MG63 (cell line): ENCODE data around the gene KIR3DL1. TPM values are rescaled to one million over a fixed set of nuclear protein-coding genes. Genes with fewer than 3 reads are reported as not detected.
"Not testable (repeated sequence)": the region's sequence is repeated elsewhere in the genome, so short reads cannot be mapped to it uniquely, and the experiment has no call there.

Source experiments
- DNase-seq: peaks from one replicate; pipeline ENCODE4 v3.0.0-alpha.2; 2020
- H3K27me3 ChIP-seq: fragments of 250-450 bp; sonication (Bioruptor Pico); 2 replicates; pipeline ENCODE4 v1.5.1; 2020; ENCODE audit warnings: mild to moderate bottlenecking, moderate library complexity
- H3K36me3 ChIP-seq: fragments of 250-450 bp; sonication (Bioruptor Pico); 2 replicates; pipeline ENCODE4 v1.5.1; 2020; ENCODE audit warnings: mild to moderate bottlenecking, moderate library complexity
- H3K4me3 ChIP-seq: fragments of 250-450 bp; sonication (Bioruptor Pico); 2 replicates; pipeline ENCODE4 v1.5.1; 2020; ENCODE audit warnings: mild to moderate bottlenecking, moderate library complexity
- H3K9me3 ChIP-seq: fragments of 250-450 bp; sonication (Bioruptor Pico); 2 replicates; pipeline ENCODE4 v1.5.1; 2020; ENCODE audit warnings: mild to moderate bottlenecking, moderate library complexity
- total RNA-seq: library from RNA; depleted of rRNA; stranded (reverse); fragments of >200 nt; shearing (Covaris generic); gene quantifications from 2 replicates; pipeline ENCODE4 v1.2.3, GENCODE V29; 2014; ENCODE audit warnings: low replicate concordance; rRNA removed

Gene KIR3DL1
- total RNA-seq = not detected in 2 replicates

GRCh38 chr19:54816251-54816650 lies at the start of gene KIR3DL1:
Gene KIR3DL1 (plus strand): TSS chr19:54816468.
- H3K9me3 ChIP-seq, DNase-seq, H3K27me3 ChIP-seq, H3K4me3 ChIP-seq, H3K36me3 ChIP-seq: not testable (repeated sequence)

DNA sequence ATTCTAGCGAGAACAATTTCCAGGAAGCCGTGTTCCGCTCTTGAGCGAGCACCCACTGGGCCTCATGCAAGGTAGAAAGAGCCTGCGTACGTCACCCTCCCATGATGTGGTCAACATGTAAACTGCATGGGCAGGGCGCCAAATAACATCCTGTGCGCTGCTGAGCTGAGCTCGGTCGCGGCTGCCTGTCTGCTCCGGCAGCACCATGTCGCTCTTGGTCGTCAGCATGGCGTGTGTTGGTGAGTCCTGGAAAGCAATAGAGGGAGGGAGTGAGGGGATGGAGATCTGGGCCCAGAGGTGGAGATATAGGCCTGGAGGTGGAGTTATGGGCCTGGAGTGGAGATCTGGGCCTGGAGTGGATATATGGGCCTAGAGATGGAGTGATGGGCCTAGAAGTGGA lies 46.6 kb upstream of the KIR3DL1 start, which contains the start of gene KIR2DL1:
TSS of gene KIR2DL1 (plus strand) at position 148 of the 400 bp plus-strand sequence. CDS start at position 206, 58 bp downstream.
- not testable (repeated sequence) for DNase-seq, H3K9me3 ChIP-seq, H3K4me3 ChIP-seq, H3K27me3 ChIP-seq, H3K36me3 ChIP-seq

DNA sequence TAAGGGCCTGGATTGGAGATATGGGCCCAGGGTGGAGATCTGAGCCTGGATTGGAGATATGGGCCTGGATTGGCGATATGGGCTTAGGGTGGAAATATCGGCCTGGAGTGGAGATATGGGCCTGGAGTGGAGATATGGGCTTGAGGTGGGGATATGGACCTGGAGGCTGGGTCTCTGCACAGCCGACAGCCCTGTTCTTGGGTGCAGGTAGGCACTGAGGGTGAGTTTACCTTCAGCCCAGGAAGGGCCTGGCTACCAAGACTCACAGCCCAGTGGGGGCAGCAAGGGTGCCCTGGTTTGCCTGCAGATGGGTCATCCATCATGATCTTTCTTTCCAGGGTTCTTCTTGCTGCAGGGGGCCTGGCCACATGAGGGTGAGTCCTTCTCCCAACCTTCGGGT lies 45.8 kb upstream of the KIR3DL1 start:
- H3K4me3 ChIP-seq, DNase-seq, H3K27me3 ChIP-seq: not testable (repeated sequence)

DNA sequence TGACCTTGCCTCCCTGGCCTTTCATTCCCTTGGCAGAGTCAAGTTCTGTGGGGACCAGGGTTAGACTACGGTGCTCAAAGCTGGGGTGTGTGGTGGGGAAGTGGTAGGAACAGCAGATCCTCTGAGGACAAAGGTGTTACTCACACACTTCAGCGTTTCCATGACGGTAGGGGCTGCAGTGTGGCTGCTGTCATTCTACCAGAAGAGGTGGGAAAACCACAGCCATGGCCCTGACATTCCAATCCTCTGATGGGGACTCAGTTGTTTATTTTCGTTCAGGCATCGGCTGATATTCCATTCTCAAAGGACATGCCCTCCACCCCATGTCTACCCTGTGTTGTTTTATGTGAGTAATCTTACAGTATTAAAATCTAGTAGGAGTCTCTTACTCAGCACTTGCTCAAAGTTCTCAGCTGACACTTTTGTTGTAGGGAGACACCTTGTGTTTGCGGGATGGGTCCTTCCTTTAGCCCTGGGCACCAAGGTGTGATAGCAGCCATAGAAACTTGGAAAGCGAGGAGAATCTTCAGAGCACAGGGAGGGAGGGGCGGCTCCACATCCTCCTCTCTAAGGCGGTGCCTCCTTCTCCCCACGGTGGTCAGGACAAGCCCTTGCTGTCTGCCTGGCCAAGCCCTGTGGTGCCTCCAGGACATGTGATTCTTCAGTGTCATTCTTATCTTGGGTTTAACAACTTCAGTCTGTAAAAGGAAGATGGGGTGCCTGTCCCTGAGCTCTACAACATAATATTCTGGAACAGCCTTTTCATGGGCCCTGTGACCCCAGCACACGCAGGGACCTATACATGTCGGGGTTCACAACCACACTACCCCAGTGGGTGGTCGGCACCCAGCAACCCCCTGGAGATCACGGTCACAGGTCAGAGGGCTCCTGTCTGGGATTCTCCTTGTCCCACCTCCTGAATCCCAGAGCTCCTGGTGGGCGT lies 45.0 kb upstream of the KIR3DL1 start:
- peak; percentile 77 for DNase-seq
- H3K27me3 ChIP-seq, H3K9me3 ChIP-seq, H3K36me3 ChIP-seq, H3K4me3 ChIP-seq: not testable (repeated sequence)

More for the DNA sequence above, 45.8 kb upstream of the KIR3DL1 start:
- not testable (repeated sequence) for H3K36me3 ChIP-seq, H3K9me3 ChIP-seq

DNA sequence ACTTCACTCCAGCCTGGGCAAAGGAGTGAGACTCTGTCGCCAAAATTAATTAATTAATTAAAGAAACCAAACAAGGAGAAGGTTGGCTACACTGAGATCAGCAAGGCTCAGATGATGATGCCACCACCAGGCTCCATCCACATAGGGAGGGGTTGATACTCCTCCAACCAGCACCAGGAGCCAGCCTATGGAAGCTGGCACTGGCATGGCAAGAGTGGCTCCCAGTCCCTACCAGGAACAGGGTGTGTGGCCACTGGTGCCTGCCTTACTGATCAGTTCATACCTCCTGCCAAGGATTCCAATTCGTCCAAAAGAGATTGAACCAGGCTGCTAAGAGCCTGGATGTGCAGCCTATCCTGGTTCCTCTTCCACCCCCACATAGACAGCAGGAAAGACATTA lies 43.6 kb upstream of the KIR3DL1 start:
- not testable (repeated sequence) for DNase-seq, H3K36me3 ChIP-seq, H3K27me3 ChIP-seq, H3K9me3 ChIP-seq, H3K4me3 ChIP-seq

GRCh38 chr19:54775095-54775815 lies 41.0 kb upstream of the KIR3DL1 start:
- not testable (repeated sequence) for H3K36me3 ChIP-seq, DNase-seq, H3K27me3 ChIP-seq, H3K9me3 ChIP-seq, H3K4me3 ChIP-seq

DNA sequence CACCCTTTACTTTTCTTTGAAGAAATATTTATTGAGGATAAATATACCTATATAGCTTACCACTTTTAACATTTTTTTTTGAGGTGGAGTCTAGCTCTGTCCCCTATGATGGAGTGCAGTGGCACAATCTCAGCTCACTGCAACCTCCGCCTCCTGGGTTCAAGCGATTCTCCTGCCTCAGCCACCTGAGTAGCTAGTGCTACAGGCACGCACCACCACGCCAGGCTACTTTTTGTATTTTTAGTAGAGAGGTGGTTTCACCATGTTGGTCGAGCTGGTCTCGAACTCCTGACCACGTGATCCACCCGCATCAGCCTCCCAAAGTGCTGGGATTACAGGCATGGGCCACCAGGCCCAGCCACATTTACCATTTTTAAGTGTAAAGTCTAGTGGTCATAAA lies 40.4 kb upstream of the KIR3DL1 start:
- H3K36me3 ChIP-seq, H3K9me3 ChIP-seq, DNase-seq, H3K27me3 ChIP-seq, H3K4me3 ChIP-seq: not testable (repeated sequence)

- H3K36me3 ChIP-seq, H3K4me3 ChIP-seq, H3K9me3 ChIP-seq, H3K27me3 ChIP-seq, DNase-seq: not testable (repeated sequence)
Observed at GRCh38 chr19:54777851-54778250, 38.4 kb upstream of the KIR3DL1 start.

DNA sequence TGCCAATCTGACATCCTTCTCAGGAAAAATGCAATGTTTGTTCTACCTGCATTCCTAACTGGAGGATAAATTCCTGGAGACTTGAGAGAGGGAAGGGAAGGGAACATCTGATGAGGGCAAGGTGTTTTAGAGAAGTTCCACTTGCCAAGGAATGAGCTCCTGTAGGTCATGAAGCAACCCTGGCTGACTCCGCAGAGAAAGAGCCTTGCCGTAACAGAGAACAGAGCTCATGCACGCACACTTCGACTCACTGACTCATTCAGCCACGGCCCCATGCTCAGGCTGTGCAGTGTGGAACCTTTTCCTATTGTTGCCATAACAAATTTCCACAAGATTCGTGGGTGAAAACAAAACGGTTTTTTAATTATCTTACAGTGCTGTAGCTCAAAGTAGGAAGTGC lies 37.4 kb upstream of the KIR3DL1 start:
- H3K36me3 ChIP-seq, H3K27me3 ChIP-seq, H3K4me3 ChIP-seq, H3K9me3 ChIP-seq: not testable (repeated sequence)
- DNase-seq = peak; percentile 86

DNA sequence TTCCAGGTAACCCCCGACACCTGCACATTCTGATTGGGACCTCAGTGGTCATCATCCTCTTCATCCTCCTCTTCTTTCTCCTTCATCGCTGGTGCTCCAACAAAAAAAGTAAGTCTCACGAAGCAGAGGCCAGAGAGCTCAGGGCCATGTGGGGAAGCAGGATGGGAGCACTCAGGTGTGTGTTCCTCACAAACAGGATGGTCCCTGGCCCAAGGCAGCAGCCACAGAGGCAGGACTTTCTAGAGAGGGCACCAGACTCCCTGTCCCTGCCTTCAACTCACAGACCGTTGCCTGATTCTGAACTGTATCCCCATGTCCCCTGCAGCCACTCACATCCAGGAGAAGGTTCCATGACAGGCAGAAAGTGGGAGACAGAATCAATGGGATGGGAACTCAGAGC lies 33.4 kb upstream of the KIR3DL1 start:
- not testable (repeated sequence) for H3K9me3 ChIP-seq, H3K4me3 ChIP-seq, DNase-seq, H3K27me3 ChIP-seq, H3K36me3 ChIP-seq

DNA sequence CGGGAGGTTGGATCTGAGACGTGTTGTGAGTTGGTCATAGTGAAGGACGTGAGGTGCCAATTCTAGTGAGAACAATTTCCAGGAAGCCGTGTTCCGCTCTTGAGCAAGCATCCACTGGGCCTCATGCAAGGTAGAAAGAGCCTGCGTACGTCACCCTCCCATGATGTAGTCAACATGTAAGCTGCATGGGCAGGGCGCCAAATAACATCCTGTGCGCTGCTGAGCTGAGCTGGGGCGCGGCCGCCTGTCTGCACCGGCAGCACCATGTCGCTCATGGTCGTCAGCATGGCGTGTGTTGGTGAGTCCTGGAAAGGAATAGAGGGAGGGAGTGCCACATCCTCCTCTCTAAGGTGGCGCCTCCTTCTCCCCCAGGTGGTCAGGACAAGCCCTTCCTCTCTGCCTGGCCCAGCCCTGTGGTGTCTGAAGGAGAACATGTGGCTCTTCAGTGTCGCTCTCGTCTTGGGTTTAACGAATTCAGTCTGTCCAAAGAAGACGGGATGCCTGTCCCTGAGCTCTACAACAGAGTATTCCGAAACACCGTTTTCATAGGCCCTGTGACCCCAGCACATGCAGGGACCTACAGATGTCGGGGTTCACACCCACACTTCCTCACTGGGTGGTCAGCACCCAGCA lies 30.1 kb upstream of the KIR3DL1 start:
- not testable (repeated sequence) for DNase-seq, H3K4me3 ChIP-seq, H3K36me3 ChIP-seq, H3K27me3 ChIP-seq, H3K9me3 ChIP-seq

DNA sequence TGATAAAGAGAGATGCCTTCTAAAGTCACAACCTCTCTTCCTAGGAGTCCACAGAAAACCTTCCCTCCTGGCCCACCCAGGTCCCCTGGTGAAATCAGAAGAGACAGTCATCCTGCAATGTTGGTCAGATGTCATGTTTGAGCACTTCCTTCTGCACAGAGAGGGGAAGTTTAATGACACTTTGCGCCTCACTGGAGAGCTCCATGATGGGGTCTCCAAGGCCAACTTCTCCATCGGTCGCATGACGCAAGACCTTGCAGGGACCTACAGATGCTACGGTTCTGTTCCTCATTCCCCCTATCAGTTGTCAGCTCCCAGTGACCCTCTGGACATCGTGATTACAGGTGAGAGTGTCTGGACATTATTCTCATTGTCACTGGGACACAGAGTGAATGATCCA lies 28.1 kb upstream of the KIR3DL1 start:
- not testable (repeated sequence) for H3K36me3 ChIP-seq, H3K27me3 ChIP-seq, H3K4me3 ChIP-seq, H3K9me3 ChIP-seq, DNase-seq

GRCh38 chr19:54790711-54791110 lies 25.6 kb upstream of the KIR3DL1 start:
- H3K9me3 ChIP-seq = no peaks in the 10 kb centered on the region
- no peaks in the 10 kb centered on the region for H3K27me3 ChIP-seq
- no peak for DNase-seq
- H3K36me3 ChIP-seq = no peaks in the 10 kb centered on the region
- no peak overlapping the region for H3K4me3 ChIP-seq

- no peak for DNase-seq
- Histone ChIP-seq H3K27me3 (no peaks in the 10 kb centered on the region), H3K4me3 (no peak overlapping the region), H3K9me3 (no peaks in the 10 kb centered on the region), H3K36me3 (no peaks in the 10 kb centered on the region)
Observed at GRCh38 chr19:54791476-54791875, 24.8 kb upstream of the KIR3DL1 start.

GRCh38 chr19:54792814-54793213 lies 23.5 kb upstream of the KIR3DL1 start:
- H3K27me3 ChIP-seq = no peaks in the 10 kb centered on the region
- DNase-seq = no peak
- H3K36me3 ChIP-seq = no peaks in the 10 kb centered on the region
- peak overlapping the region; percentile 45 for H3K4me3 ChIP-seq
- H3K9me3 ChIP-seq = no peaks in the 10 kb centered on the region

DNA sequence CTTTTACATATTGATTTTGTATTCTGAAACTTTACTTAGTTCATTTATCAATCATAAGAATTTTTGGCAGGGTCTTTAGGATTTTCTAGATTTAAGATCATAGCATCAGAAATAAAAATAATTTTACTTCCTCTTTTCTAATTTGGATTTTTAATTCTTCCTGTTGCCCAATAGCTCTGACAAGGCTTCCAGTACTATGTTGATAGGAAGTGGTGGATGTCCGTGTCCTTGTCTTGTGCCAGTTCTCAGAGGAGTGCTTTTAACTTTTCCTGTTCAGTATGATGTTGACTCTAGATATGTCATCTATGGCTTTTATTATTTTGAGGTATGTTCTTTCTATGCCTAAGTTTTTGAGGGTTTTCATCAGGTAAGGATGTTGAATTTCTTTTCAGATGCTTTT lies 20.5 kb upstream of the KIR3DL1 start:
- Histone ChIP-seq H3K9me3 (no peaks in the 10 kb centered on the region), H3K4me3 (no peak overlapping the region), H3K36me3 (no peaks in the 10 kb centered on the region), H3K27me3 (no peaks in the 10 kb centered on the region)
- DNase-seq = no peak

DNA sequence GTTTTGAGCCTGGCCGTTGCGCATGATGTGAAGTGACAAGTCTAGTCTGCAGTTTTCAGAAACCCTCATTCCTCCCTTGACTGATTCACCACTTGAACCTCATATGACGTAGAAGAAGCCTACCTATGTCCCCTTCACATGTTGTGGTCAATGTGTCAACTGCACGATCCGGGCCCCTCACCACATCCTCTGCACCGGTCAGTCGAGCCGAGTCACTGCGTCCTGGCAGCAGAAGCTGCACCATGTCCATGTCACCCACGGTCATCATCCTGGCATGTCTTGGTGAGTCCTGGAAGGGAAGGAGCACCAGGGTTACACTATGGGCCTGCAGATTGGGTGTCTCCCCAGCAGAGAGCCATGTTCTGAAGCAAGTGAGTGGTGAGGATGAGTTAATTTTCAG lies 12.9 kb upstream of the KIR3DL1 start, which contains the start of gene KIR2DL4:
TSS of gene KIR2DL4 (plus strand) at position 201 of the 400 bp plus-strand sequence. CDS start at position 243, 42 bp downstream.
- no peak for DNase-seq
- no peaks in the 10 kb centered on the region for H3K9me3 ChIP-seq

More for the DNA sequence above, 12.9 kb upstream of the KIR3DL1 start, which contains the start of gene KIR2DL4:
- H3K36me3 ChIP-seq = no peaks in the 10 kb centered on the region
- no peak within 1 kb of the TSS for H3K4me3 ChIP-seq
- H3K27me3 ChIP-seq = no peaks in the 10 kb centered on the region
